Spleen (tissue), 7 donors: ENCODE results near the gene SCRN2.

Experiments
- POLR2A ChIP-seq, 3 donors: fragments of 450-650 bp; IDR thresholded peaks; one replicate each; pipeline ENCODE4 v1.5.1; 2017; ENCODE audit warnings: antibody characterized with exemption in 3 of 3, mild to moderate bottlenecking in 1 of 3
- POLR2AphosphoS5 ChIP-seq, 3 donors: sonication (generic); formaldehyde crosslinking; IDR thresholded peaks; one replicate each; pipeline ENCODE4 v1.5.1; 2017; ENCODE audit warnings: antibody characterized with exemption in 3 of 3
- TF ChIP-seq, protein P1 (sequence below), 11 experiments: fragments of 200-600 bp in 7 of 11; fragments of 450-650 bp in 4 of 11; sonication (generic) in 4 of 11; IDR thresholded peaks in 8 of 11; conservative IDR thresholded peaks in 3 of 11; 1 replicate in 7 of 11; 2 replicates in 4 of 11; pipeline versions ENCODE4 v1.4.0 to v1.8.0; 2016 to 2021; ENCODE audit warnings: antibody characterized with exemption in 11 of 11, inconsistent platforms in 4 of 11, mild to moderate bottlenecking in 1 of 11
- donor health status: DM: no; HTN: no; CAD: no; lungs with moderate emphysema.
- donor health status: DM: no; HTN: no; CAD: no.
- donor health status: DM: no; HTN: no; CAD: no.

GRCh38 chr17:47878203-47879027 lies 37.3 kb upstream of the SCRN2 start:
- TF ChIP-seq, protein P1, sequence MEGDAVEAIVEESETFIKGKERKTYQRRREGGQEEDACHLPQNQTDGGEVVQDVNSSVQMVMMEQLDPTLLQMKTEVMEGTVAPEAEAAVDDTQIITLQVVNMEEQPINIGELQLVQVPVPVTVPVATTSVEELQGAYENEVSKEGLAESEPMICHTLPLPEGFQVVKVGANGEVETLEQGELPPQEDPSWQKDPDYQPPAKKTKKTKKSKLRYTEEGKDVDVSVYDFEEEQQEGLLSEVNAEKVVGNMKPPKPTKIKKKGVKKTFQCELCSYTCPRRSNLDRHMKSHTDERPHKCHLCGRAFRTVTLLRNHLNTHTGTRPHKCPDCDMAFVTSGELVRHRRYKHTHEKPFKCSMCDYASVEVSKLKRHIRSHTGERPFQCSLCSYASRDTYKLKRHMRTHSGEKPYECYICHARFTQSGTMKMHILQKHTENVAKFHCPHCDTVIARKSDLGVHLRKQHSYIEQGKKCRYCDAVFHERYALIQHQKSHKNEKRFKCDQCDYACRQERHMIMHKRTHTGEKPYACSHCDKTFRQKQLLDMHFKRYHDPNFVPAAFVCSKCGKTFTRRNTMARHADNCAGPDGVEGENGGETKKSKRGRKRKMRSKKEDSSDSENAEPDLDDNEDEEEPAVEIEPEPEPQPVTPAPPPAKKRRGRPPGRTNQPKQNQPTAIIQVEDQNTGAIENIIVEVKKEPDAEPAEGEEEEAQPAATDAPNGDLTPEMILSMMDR (IDR thresholded peaks at IDR 0.05 in 8 of 11, conservative IDR thresholded peaks at IDR 0.05 in 3 of 11) = no peak
- no peak for TF ChIP-seq POLR2AphosphoS5 (IDR thresholded peaks at IDR 0.05)
- no peak for TF ChIP-seq POLR2A (IDR thresholded peaks at IDR 0.05)
